Mammary epithelial cell (primary cell): ENCODE measurements around the gene MICU1.

Experiments
- EZH2 ChIP-seq: IDR thresholded peaks from 2 replicates; pipeline ENCODE4 v1.6.1; 2012; ENCODE audit warnings: low read length, inconsistent platforms, borderline replicate concordance
- TF ChIP-seq, protein P1 (sequence below), 2 donors: IDR thresholded peaks in 1 of 2; conservative IDR thresholded peaks in 1 of 2; 2 replicates each; pipeline ENCODE4 v1.5.1; 2011 to 2012; ENCODE audit warnings: inconsistent platforms in 2 of 2, low read length in 2 of 2, mild to moderate bottlenecking in 2 of 2, control low read depth in 1 of 2, low read depth in 1 of 2; ENCODE audit not compliant: insufficient read depth in 1 of 2; ENCODE audit errors: extremely low read depth in 1 of 2

DNA sequence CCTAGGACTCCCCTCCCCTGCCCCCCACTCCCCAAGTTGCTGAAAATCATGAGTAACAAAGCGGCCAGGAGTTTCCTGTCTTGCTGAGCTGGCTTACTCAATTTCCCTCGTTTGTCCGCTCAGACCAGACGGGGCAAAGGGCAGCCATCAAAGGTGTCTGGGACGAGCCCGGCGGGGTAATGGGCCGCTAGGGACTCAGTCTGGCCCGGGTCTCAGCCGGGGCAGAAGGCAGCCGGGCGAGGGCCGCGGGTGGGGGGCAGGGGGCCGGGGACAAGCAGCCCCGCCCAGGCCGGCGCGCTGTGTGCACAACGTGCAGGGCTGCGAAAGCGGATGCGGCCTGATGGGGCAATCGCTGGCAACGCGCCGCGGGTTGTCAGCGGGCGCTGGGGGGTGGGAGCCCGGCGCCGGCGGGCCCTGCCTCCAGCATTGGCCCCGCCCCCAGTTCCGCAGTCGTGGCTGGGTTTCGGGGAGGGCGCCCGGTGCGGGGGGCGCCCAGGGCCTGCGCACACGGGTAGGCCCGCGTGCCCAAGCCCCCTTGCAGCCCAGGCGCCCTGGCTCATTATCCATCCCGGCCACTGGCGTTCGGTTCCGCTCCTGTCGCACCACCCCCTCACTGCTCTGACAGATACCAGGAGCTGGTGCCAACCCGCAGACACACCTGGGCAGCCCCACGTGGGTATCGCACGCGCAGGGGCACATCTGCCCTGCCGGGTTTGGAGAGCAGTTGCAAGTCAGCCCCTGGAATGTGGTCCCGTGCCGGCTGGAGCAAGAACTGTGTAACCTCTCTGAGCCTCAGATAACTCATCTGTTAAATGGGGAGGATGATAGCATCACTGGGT is 306.2 kb downstream of the MICU1 start:
- TF ChIP-seq, protein P1, sequence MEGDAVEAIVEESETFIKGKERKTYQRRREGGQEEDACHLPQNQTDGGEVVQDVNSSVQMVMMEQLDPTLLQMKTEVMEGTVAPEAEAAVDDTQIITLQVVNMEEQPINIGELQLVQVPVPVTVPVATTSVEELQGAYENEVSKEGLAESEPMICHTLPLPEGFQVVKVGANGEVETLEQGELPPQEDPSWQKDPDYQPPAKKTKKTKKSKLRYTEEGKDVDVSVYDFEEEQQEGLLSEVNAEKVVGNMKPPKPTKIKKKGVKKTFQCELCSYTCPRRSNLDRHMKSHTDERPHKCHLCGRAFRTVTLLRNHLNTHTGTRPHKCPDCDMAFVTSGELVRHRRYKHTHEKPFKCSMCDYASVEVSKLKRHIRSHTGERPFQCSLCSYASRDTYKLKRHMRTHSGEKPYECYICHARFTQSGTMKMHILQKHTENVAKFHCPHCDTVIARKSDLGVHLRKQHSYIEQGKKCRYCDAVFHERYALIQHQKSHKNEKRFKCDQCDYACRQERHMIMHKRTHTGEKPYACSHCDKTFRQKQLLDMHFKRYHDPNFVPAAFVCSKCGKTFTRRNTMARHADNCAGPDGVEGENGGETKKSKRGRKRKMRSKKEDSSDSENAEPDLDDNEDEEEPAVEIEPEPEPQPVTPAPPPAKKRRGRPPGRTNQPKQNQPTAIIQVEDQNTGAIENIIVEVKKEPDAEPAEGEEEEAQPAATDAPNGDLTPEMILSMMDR (conservative IDR thresholded peaks at IDR 0.05 in 1 of 2, IDR thresholded peaks at IDR 0.05 in 1 of 2; ENCODE audit: extremely low read depth in 1 of 2, insufficient read depth in 1 of 2, low read depth in 1 of 2, low read length in 2 of 2): peak in 1 of 2 donors; percentile 5
- TF ChIP-seq EZH2: no peak
